ENCODE measurements around the gene PDIA4. TPM values are rescaled to one million over a fixed set of nuclear protein-coding genes. Genes with fewer than 3 reads are reported as not detected.
"Not testable (repeated sequence)": the region's sequence is repeated elsewhere in the genome, so short reads cannot be mapped to it uniquely, and the experiment has no call there.

PDIA4 gene
- total RNA-seq, 4 donors from 2014 or later: 35.9 to 55.9 (median 47.9) TPM

GRCh38 chr7:149020483-149020882 is 7.8 kb downstream of the PDIA4 start:
- TF ChIP-seq POLR2A (IDR thresholded peaks at IDR 0.05): no peak
- no peak for TF ChIP-seq CTCF (IDR thresholded peaks at IDR 0.05)
- 89 to 91% methylated on average over 11 of the region's 11 CpGs for WGBS, 2 donors
- no peak overlapping the region for H3K4me3 ChIP-seq (ENCODE audit: low read depth, poor library complexity, severe bottlenecking)
- intact Hi-C loops (cut with DNase I; ENCODE audit: low total_unique reads): no loop called here
- DNase-seq (ENCODE audit: low spot score in 2 of 2): no peak

GRCh38 chr7:149016876-149017275 is 11.4 kb downstream of the PDIA4 start:
- 77 to 78% methylated on average over 7 of the region's 7 CpGs for WGBS, 2 donors
- TF ChIP-seq POLR2A (IDR thresholded peaks at IDR 0.05) (no peak), CTCF (IDR thresholded peaks at IDR 0.05) (no peak)
- no peak overlapping the region for H3K4me3 ChIP-seq (ENCODE audit: low read depth, poor library complexity, severe bottlenecking)
- intact Hi-C loops (cut with DNase I; ENCODE audit: low total_unique reads): no loop called here
- DNase-seq (ENCODE audit: low spot score in 2 of 2): no peak

- 94 to 98% methylated on average over 7 of the region's 7 CpGs for WGBS, 2 donors
- TF ChIP-seq CTCF (IDR thresholded peaks at IDR 0.05) (no peak), POLR2A (IDR thresholded peaks at IDR 0.05) (no peak)
- intact Hi-C loops (cut with DNase I; ENCODE audit: low total_unique reads): no loop called here
- no peak overlapping the region for H3K4me3 ChIP-seq (ENCODE audit: low read depth, poor library complexity, severe bottlenecking)
- no peak for DNase-seq (ENCODE audit: low spot score in 2 of 2)
Measured at GRCh38 chr7:149014309-149014708, 14.0 kb downstream of the PDIA4 start.

GRCh38 chr7:149013876-149014275 is 14.4 kb downstream of the PDIA4 start:
- no peak overlapping the region for H3K4me3 ChIP-seq (ENCODE audit: low read depth, poor library complexity, severe bottlenecking)
- WGBS, 2 donors: 94 to 96% methylated on average over 5 of the region's 5 CpGs
- DNase-seq (ENCODE audit: low spot score in 2 of 2): no peak
- TF ChIP-seq CTCF (IDR thresholded peaks at IDR 0.05): no peak
- no peak for TF ChIP-seq POLR2A (IDR thresholded peaks at IDR 0.05)
- intact Hi-C loops (cut with DNase I; ENCODE audit: low total_unique reads): no loop called here

- DNase-seq (ENCODE audit: low spot score in 2 of 2); intact Hi-C loops (cut with DNase I; ENCODE audit: low total_unique reads); H3K4me3 ChIP-seq (ENCODE audit: low read depth, poor library complexity, severe bottlenecking): not testable (repeated sequence)
- 86 to 95% methylated on average over 11 to 12 of the region's 12 CpGs for WGBS, 2 donors
Measured at GRCh38 chr7:149012730-149013129, 15.6 kb downstream of the PDIA4 start.

GRCh38 chr7:149011491-149011890 is 16.8 kb downstream of the PDIA4 start:
- intact Hi-C loops (cut with DNase I; ENCODE audit: low total_unique reads): no loop called here
- DNase-seq (ENCODE audit: low spot score in 2 of 2): no peak
- 93 to 98% methylated on average over 4 to 8 of the region's 8 CpGs for WGBS, 2 donors
- TF ChIP-seq POLR2A (IDR thresholded peaks at IDR 0.05) (no peak), CTCF (IDR thresholded peaks at IDR 0.05) (no peak)
- H3K4me3 ChIP-seq (ENCODE audit: low read depth, poor library complexity, severe bottlenecking): no peak overlapping the region
